ENCODE results near the gene CMTR1.

Gene CMTR1

DNA sequence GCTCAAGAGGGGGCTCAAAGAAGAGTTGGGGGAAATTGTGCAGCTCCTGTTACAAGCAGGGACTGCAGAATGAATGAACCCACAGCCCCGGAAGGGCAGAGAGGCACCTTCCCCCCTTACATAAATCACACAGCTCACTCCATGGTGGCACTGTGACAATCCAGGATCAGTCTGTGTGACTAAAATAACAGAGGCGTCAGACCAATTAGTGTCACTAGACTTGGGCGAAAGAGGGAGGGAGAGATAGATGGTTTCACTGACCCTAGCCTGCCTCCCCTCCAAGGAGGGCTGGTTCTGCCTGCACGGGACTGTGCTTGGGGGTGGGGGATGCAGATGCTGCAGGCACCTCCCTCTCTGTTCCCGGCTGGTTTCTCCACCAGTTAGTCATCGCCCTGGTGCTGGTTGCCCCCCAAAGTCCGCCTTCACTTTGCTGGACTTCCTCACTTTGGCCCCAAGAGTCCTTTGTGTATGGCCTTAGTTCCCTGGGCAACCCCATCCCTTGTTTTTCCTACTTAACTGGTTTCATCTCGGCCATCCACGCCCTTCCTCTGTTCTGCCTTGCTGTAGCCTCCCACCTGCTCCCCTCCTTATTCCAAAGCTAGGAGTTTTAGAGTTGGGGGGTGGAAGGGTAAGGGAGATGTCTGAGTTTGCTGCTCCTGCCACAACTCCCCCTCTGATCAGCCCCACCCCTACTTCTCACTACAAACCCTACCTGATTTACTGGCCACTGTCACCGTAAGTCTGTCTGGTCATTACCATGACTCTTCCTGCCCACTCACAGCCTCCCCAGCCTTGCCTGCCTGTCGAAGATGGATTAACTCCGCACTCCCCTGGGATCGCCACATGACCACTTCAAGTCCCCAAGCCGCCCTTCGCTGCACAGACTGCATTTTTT lies 48.9 kb downstream of the CMTR1 start:
- no peak for DNase-seq (ENCODE audit: low read depth)
- TF ChIP-seq, protein P1, sequence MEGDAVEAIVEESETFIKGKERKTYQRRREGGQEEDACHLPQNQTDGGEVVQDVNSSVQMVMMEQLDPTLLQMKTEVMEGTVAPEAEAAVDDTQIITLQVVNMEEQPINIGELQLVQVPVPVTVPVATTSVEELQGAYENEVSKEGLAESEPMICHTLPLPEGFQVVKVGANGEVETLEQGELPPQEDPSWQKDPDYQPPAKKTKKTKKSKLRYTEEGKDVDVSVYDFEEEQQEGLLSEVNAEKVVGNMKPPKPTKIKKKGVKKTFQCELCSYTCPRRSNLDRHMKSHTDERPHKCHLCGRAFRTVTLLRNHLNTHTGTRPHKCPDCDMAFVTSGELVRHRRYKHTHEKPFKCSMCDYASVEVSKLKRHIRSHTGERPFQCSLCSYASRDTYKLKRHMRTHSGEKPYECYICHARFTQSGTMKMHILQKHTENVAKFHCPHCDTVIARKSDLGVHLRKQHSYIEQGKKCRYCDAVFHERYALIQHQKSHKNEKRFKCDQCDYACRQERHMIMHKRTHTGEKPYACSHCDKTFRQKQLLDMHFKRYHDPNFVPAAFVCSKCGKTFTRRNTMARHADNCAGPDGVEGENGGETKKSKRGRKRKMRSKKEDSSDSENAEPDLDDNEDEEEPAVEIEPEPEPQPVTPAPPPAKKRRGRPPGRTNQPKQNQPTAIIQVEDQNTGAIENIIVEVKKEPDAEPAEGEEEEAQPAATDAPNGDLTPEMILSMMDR (IDR thresholded peaks at IDR 0.05; ENCODE audit: low read length, missing control alignments) = no peak
- H3K4me3 ChIP-seq (replicated peaks; ENCODE audit: low read depth, low read length) = no peak overlapping the region

DNA sequence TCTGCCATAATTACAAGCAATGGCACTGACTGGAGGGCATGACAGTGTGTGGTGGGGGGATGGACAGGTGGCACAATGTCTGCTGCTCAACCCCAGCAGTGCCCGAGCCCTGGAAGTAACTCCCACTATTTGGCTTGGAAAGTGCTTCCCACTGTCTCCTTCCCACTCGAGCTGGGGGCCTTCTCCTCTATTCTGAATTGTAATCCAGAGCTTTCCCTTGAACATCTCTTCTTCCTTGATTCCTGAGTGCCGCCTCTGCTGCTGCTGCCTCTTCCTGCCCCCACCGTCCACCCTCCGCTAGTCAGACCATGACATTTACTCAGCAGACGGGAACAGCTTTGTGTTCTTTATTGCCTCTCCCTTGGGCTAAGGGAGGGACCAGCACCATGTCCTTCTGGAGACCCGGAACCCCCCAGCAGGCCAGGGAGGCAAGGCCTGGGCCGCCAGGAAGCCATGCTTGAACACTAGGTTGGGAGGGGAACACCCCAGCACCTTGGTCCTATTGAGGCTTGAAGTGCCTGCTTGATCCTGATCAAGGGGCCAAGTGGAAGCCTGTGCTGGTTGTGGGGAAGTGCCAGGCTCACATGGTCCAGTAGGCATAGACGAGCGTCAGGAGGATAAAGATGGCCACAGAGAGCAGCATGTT lies 49.7 kb downstream of the CMTR1 start:
- DNase-seq (ENCODE audit: low read depth) = no peak
- H3K4me3 ChIP-seq (replicated peaks; ENCODE audit: low read depth, low read length) = no peak overlapping the region
- TF ChIP-seq, protein P1 (IDR thresholded peaks at IDR 0.05; ENCODE audit: low read length, missing control alignments) = no peak

DNA sequence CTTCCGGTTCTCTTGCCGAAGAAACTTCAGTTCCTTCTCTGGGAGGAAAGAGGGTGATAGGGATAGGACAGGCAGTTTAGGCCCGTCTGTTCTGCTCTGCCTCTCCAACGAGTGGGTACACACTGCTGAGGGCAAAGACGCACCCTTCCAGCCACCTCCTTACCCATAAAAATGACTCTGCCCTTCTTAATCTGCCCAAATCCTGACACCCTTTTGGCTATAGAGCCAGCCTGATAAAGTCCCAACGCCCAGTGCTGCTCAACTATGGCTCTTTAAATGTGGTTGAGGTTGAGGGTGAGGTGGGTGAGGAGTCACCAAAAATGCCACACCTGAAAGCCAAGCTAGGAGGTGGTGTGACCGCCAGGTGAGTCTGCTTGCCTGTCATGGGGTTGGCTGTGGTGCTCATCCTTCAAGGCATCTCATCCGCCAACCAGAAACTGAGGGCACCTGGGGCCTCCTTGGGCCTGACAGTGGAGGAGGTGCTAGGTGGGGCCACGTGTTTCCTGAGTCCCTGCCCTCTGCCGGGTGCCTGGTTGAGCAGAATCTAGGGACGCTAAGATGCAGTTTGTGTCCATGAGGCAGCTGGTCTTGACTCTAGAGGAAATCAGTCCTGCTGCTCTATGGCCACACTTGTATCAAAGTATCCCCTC lies 50.4 kb downstream of the CMTR1 start:
- H3K4me3 ChIP-seq (replicated peaks; ENCODE audit: low read depth, low read length) = no peak overlapping the region
- TF ChIP-seq, protein P1 (IDR thresholded peaks at IDR 0.05; ENCODE audit: low read length, missing control alignments) = no peak
- no peak for DNase-seq (ENCODE audit: low read depth)

DNA sequence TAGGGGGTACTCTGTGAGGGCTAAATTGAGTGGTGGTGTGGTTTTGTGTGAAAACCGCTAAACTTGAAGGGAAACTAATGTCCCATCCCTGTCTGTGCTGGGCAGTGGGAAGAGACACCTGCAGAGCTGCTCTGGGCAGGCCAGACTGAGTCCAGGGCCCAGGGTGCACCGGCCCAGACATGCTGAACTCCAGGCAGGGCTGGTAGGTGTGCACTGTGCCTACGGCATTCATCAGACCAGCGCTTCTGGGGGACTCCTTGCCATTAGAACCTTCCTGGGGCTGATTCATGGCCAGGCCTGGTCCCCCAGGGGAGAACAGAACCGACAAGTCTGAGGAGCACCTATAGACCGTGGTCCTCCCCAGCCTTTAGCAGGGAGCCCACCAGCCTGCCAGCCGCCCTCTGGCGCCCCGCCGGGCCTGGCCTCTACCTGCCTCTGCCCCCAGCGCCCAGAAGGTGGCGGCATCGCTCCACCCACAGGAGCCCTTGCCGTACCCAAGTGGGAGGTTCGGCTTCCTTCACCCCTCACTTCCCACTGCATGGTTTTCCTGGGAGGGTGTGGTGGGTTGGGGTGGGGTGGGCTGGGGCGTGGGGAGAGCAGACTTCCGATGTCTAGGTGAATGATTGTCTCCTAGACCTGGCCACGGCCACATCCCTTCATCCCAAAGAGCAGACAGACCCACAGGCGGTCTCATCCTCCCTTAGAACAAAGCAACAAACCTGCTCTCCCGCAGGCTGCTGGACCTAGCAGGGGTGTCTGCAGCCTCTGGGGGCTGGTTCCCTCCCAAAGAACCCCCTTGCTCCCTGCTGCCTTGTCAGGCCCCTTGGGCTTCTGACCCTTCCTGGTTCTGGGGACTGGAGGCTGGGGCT lies 51.1 kb downstream of the CMTR1 start:
- TF ChIP-seq, protein P1 (IDR thresholded peaks at IDR 0.05; ENCODE audit: low read length, missing control alignments) = peak; percentile 71
- H3K4me3 ChIP-seq (replicated peaks; ENCODE audit: low read depth, low read length) = no peak overlapping the region
- DNase-seq (ENCODE audit: low read depth) = peak; percentile 44

DNA sequence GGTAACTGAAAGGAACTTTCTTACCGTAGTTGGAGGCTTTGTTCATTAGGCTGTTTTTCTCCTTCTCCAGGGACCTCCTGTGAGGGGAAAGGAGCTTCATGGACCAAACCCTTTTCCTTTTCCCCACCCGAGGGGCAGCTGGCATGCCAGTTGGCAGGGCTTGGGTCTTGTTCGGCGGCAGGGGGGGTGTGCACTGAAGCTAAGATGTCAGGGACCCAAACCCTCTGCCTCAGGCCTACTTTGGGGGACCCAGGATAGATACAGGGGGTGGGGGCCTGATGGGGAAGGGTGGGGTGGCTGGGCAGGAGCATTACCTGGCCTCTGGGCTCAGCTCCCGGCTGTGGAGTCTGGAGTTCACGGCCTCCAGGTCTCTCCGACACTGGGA lies 51.8 kb downstream of the CMTR1 start:
- no peak for DNase-seq (ENCODE audit: low read depth)
- TF ChIP-seq, protein P1 (IDR thresholded peaks at IDR 0.05; ENCODE audit: low read length, missing control alignments) = no peak
- H3K4me3 ChIP-seq (replicated peaks; ENCODE audit: low read depth, low read length) = no peak overlapping the region

DNA sequence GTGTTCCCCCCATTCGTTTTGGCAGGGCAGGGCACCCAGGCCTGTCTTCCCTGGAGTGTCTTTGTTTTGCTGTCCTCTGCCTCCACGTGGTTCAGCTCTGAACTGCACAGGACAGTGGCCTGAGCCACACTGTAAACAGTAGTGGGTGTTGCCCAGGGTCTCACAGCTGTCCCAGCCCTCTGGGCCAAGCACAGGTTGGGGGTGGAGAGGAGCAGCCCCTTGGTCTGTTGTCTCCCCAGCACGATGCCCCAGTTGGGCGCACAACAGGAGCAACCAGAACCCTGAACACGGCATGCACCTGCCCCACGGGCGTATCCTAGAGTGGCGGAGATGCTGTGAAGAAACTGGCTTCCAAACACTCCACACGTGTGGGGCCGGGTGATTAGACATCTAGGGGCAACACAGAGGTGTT lies 52.3 kb downstream of the CMTR1 start:
- TF ChIP-seq, protein P1 (IDR thresholded peaks at IDR 0.05; ENCODE audit: low read length, missing control alignments) = peak; percentile 19
- H3K4me3 ChIP-seq (replicated peaks; ENCODE audit: low read depth, low read length) = no peak overlapping the region
- no peak for DNase-seq (ENCODE audit: low read depth)
